GM21423 (cell line): ENCODE data around the gene IL24.

ENCODE experiments used
- ATAC-seq: cut with Tn5 transposase; IDR thresholded peaks from one replicate; pipeline ENCODE4 v1.9.1; 2021; ENCODE audit warnings: mild to moderate bottlenecking, moderate library complexity; ENCODE audit not compliant: unreplicated experiment

Gene IL24

GRCh38 chr1:206903687-206904086 lies 6.4 kb downstream of the IL24 start:
- no peak for ATAC-seq

DNA sequence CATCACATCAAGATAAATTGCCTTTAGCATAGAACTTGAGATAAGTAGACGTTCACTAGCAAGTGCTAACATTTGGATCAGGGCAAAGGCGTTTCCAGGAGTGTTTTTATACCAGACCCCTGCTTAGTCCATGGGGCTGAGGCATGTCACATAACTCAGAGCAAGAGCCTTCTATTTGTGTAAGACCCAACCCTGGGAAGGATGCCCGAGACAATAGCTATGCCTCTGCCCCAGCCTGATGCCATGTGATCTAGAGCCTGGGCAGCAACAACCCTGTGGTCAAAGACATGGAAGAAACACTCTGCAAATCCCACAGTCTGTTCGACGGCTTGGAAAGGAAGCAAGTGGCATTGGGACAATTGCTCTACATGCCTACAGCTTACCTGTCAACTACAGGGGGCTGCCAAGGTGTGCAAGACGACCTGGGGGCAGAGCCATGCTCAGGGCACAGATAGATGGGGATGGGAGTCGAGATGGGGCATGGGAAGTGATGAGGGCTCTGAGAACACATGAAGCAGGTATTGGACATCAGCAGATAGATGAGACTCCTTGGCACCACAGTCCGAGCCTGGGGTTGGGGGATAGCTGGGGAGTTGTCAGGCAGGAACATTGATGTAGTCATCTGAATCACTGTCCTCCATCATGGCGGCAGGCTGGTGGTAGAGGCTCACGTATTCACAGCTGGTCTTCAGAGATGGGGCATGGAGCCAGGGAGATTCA lies 7.3 kb downstream of the IL24 start:
- ATAC-seq = no peak

DNA sequence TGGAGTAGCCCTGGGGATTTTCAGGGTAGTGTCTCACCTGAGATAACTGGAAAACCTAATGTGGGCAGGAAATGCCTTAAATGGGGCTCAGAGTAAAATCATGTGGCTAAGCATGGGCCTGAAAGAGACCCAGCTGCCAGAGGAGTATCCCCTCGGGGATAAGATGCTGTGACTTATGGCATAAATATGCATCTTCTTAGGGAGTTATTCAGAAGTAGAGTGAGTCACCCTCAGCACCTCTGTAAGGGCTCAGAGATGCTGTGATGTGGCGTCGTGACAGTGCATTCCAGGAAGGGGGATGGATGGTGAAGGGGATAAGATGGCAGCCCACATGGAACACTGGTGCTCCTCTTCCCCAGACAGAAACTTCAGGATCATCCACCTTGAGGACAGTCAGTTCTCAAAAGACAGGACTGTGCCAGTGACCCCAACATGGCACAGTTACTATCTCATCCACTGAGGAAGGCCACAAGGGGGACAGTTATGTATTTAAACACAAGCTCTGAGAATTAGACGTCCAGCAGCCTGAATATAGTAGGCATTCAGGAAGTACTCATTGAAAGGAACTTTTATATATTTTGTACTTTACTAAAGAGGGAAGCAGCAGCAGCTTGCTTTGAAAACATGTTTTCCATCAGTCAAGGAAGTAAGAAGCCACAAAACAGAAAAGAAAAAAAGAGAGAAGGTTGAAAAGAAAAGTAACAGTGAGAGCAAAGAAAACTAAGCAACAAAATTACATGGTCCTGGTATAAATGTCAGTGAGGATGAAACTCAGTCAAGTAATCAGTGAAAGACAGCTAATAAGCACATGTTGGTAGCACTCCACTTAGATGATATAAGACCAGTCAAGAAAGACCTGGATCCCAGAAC lies 8.3 kb downstream of the IL24 start:
- peak; percentile 74 for ATAC-seq

DNA sequence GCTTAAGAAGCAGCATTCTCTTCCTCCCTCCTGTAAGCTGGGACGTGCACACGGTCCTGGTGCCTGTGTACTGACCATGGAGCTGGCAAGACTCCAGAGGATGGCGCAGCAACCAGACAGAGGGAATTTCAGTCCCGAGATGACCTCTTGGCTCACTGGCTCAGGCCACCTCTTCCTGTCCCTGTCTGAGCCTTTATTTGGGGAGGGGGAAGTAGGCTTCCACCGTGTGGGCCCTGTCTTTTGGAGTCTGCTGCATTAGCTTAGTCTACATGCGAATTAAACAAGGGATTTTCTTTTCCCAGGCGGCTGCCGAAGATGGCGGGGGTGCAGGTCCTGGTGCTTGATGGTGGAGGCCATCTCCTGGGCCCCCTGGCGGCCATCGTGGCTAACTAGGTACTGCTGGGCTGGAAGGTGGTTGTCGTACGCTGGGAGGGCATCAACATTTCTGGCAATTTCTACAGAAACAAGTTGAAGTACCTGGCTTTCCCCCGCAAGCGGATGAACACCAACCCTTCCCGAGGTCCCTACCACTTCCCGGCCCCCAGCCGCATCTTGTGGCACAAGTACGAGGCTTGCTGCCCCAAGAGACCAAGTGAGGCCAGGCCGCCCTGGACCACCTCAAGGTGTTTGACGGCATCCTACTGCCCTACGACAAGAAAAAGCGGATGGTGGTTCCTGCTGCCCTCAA lies 10.2 kb downstream of the IL24 start:
- no peak for ATAC-seq

DNA sequence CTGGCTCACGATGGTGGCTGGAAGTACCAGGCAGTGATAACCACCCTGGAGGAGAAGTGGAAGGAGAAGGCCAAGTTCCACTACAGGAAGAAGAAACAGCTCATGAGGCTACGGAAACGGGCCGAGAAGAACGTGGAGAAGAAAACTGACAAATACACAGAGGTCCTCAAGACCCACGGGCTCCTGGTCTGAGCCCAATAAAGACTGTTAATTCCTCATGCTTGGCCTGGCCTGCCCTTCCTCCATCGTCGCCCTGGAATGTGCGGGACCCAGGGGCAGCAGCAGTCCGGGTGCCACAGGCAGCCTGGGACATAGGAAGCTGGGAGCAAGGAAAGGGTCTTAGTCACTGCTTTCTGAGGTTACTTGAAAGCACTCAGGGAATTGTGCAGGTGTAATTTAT lies 10.8 kb downstream of the IL24 start:
- ATAC-seq = no peak

DNA sequence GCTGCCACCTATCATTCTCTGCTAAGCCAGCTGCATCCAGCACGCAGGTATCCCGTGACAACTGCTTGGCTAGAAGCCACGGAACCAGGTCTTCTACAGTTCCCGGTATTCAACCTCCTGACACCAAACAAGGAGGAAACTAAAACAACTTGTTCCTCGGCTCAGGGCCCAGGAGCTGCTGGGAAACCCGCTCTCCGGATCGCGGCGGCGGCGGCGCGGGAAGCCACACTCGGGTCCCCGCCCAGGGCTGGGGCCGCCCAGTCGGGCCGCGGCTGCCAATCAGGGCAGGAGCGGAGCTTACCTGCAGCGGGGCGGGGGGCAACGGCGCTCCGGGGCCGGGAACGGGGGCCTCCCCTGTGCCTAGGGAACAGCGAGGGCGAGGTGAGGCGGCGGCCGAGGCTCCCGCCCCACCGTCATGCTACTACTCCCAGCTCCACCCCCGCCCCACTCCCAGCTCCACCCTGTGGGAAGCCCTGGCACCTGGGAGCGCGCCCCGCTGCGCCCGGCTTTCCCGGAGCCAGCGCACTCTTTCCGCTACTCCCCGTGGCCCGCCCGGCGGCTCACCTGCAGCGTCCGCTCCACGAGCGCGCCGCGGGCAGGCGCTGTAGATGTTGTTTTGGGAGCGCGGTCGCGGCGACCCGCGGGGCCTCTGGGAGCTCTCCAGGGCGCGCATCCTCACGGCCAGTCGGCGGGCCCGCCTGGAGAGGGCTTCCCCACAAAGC lies 12.1 kb downstream of the IL24 start:
- ATAC-seq = no peak

DNA sequence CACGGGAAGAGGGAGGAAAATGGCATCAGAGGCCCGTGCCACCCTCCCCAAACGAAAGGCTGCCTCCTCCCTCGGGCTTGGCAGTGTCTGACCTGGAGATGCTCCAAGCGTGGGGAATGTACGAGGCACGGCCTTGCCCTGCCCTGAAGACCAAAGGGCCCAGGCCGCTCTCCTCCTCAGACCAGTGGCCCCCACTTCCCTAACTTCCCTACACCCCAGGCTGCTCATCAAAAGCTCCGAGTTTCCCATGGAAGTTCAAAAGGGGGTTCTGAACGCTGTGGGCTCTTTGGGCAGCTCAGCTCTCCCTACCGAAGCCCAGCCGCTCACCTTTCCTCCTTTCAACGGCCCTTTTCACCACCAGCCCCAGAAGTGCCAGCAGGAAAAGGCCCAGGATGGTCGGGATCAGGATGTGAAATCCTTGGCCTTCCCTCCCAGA lies 12.7 kb downstream of the IL24 start:
- no peak for ATAC-seq

- ATAC-seq = no peak
These were observed 13.9 kb downstream of the IL24 start for GRCh38 chr1:206911064-206911663.

- ATAC-seq = no peak
These were observed 15.3 kb downstream of the IL24 start for GRCh38 chr1:206912445-206913095.

- ATAC-seq = no peak
These were observed 16.7 kb downstream of the IL24 start for GRCh38 chr1:206913766-206914537.

- ATAC-seq = no peak
These were observed 17.9 kb downstream of the IL24 start for GRCh38 chr1:206915030-206915735.

- no peak for ATAC-seq
These were observed 18.9 kb downstream of the IL24 start for GRCh38 chr1:206916000-206916709.

DNA sequence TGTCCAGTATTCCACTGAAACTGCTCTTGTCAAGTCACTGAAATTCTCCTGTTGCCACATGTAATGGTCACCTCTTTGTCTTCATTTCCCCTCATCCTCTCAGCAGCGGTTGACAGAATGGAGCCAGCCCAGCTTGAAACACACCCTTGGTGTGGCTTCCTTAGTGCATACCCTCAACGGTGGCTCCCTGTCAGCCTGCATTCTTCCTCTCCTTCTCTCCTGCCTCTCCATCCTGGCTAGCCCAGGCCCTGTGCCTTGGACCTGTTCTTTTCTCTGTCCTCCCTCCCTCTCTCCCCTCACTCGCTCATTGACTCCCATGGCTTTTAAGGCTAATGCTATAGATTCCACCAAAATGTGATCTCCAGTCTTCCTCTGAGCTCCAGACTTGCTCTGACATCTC lies 20.8 kb downstream of the IL24 start:
- no peak for ATAC-seq

DNA sequence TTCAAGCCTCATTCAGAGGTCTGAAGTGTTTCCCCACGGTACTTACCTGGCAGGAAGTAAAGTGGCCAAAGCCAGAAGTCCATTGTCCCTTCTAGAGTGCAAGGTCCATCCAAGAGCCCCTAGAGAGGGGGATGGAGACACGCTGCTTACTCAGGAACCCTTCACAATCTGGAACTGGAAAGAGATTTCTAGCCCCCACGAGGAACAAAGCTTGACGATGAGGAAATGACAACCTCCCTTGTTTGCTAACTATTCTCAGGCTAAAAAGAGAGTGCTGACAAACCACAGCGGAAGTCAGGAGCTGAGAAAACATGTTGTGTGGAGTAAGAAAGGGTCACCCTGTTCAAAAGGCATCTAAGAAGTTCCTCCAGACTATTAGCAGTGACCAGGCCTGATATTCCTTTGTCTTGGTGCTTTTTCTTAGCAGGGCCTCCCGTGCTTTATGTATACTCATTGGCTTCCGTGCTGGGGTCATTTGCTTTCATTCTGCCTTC lies 24.6 kb downstream of the IL24 start, which contains the start of gene FCMR:
Gene FCMR (minus strand): TSS at position 170 of the 494 bp plus-strand sequence. CDS start 87 bp downstream, at position 83.
- ATAC-seq = no peak

GRCh38 chr1:206922524-206922923 lies 25.3 kb downstream of the IL24 start:
- ATAC-seq = no peak

- ATAC-seq = peak; percentile 53
These were observed 26.0 kb downstream of the IL24 start for GRCh38 chr1:206923009-206923960.
